ENCODE results near the gene OTOL1. TPM values are rescaled to one million over a fixed set of nuclear protein-coding genes. Genes with fewer than 3 reads are reported as not detected.

The OTOL1 gene
- not detected in 2 replicates for total RNA-seq

GRCh38 chr3:161496508-161496907 lies at the start of gene OTOL1:
OTOL1 (plus strand) TSS chr3:161496808; CDS start chr3:161496808, 0 bp downstream.

Other genes starting within 250 kb of the OTOL1 start
- gene SPTSSB, start 125.3 kb upstream of the OTOL1 start, total RNA-seq, result 7.5 and 18.5 TPM in 2 replicates